H9 (cell line): ENCODE measurements around the gene IGF2. TPM values are rescaled to one million over a fixed set of nuclear protein-coding genes. Genes with fewer than 3 reads are reported as not detected.

Experiments used
- DNase-seq: peaks from one replicate; pipeline ENCODE4 v3.0.0-alpha.2; 2017
- H2AFZ ChIP-seq: one replicate; pipeline ENCODE4 v1.6.1; 2013; ENCODE audit warnings: mild to moderate bottlenecking, low read length, control low read depth, moderate library complexity
- H2AK5ac ChIP-seq: 2 replicates; pipeline ENCODE4 v1.6.1; 2013; ENCODE audit warnings: low read length, control low read depth, mixed read lengths; ENCODE audit not compliant: insufficient read length
- H2BK120ac ChIP-seq: one replicate; pipeline ENCODE4 v1.6.1; 2013; ENCODE audit warnings: low read depth, mild to moderate bottlenecking, low read length, control low read depth, inconsistent platforms; ENCODE audit not compliant: poor library complexity, severe bottlenecking
- H2BK12ac ChIP-seq: 2 replicates; pipeline ENCODE4 v1.6.1; 2013; ENCODE audit warnings: low read length, control low read depth, mixed read lengths, low read depth; ENCODE audit not compliant: insufficient read length
- H2BK15ac ChIP-seq: 2 replicates; pipeline ENCODE4 v1.6.1; 2013; ENCODE audit warnings: low read depth, low read length, control low read depth
- H2BK20ac ChIP-seq: one replicate; pipeline ENCODE4 v1.6.1; 2013; ENCODE audit warnings: low read depth, mild to moderate bottlenecking, low read length, control low read depth, inconsistent platforms; ENCODE audit not compliant: poor library complexity, severe bottlenecking
- H2BK5ac ChIP-seq: 2 replicates; pipeline ENCODE4 v1.6.1; 2013; ENCODE audit warnings: low read length, control low read depth, mixed read lengths; ENCODE audit not compliant: insufficient read length
- H3K14ac ChIP-seq: 2 replicates; pipeline ENCODE4 v1.6.1; 2013; ENCODE audit warnings: low read length, control low read depth; ENCODE audit not compliant: insufficient read depth
- H3K18ac ChIP-seq: 2 replicates; pipeline ENCODE4 v1.6.1; 2013; ENCODE audit warnings: low read depth, mild to moderate bottlenecking, mixed read lengths, low read length, control low read depth; ENCODE audit not compliant: insufficient read length
- H3K23ac ChIP-seq: 2 replicates; pipeline ENCODE4 v1.6.1; 2013; ENCODE audit warnings: low read length, control low read depth, mixed read lengths, low read depth; ENCODE audit not compliant: insufficient read length
- H3K23me2 ChIP-seq: 2 replicates; pipeline ENCODE4 v1.6.1; 2013; ENCODE audit warnings: low read depth, mild to moderate bottlenecking, mixed read lengths, low read length, control low read depth; ENCODE audit not compliant: insufficient read length, poor library complexity, severe bottlenecking
- H3K27ac ChIP-seq: 2 replicates; pipeline ENCODE4 v1.5.1; 2013; ENCODE audit warnings: low read length, control low read depth, mixed read lengths, low read depth; ENCODE audit not compliant: insufficient read length
- H3K27me3 ChIP-seq: 2 replicates; pipeline ENCODE4 v1.6.1; 2013; ENCODE audit warnings: low read length, control low read depth, inconsistent platforms; ENCODE audit not compliant: insufficient read depth
- H3K4ac ChIP-seq: 2 replicates; pipeline ENCODE4 v1.6.1; 2013; ENCODE audit warnings: low read depth, mild to moderate bottlenecking, control low read depth, inconsistent platforms, low read length, moderate library complexity
- H3K4me1 ChIP-seq: 2 replicates; pipeline ENCODE4 v1.6.1; 2013; ENCODE audit warnings: low read length, control low read depth, inconsistent platforms; ENCODE audit not compliant: insufficient read depth
- H3K4me2 ChIP-seq: 2 replicates; pipeline ENCODE4 v1.6.1; 2013; ENCODE audit warnings: low read length, control low read depth, mixed read lengths; ENCODE audit not compliant: insufficient read length, insufficient read depth
- H3K56ac ChIP-seq: 2 replicates; pipeline ENCODE4 v1.6.1; 2013; ENCODE audit warnings: low read depth, mild to moderate bottlenecking, mixed read lengths, low read length, control low read depth; ENCODE audit not compliant: insufficient read length
- H3K79me1 ChIP-seq: 2 replicates; pipeline ENCODE4 v1.6.1; 2013; ENCODE audit warnings: low read depth, mild to moderate bottlenecking, moderate library complexity, low read length, control low read depth, inconsistent platforms; ENCODE audit not compliant: insufficient read depth, poor library complexity, severe bottlenecking
- H3K79me2 ChIP-seq: 2 replicates; pipeline ENCODE4 v1.6.1; 2013; ENCODE audit warnings: low read length, control low read depth, inconsistent platforms; ENCODE audit not compliant: insufficient read depth
- H3K9ac ChIP-seq: 2 replicates; pipeline ENCODE4 v1.6.1; 2013; ENCODE audit warnings: low read length, control low read depth, mixed read lengths; ENCODE audit not compliant: insufficient read length; ENCODE audit errors: extremely low read depth
- H3K9me3 ChIP-seq: one replicate; pipeline ENCODE4 v1.6.1; 2013; ENCODE audit warnings: low read depth, low read length, inconsistent platforms; ENCODE audit not compliant: control insufficient read depth
- H3T11ph ChIP-seq: one replicate; pipeline ENCODE4 v1.6.1; 2013; ENCODE audit warnings: mild to moderate bottlenecking, low read length, control low read depth, inconsistent platforms
- H4K20me1 ChIP-seq: one replicate; pipeline ENCODE4 v1.6.1; 2013; ENCODE audit not compliant: control insufficient read depth, insufficient read length, insufficient read depth
- H4K5ac ChIP-seq: 2 replicates; pipeline ENCODE4 v1.6.1; 2013; ENCODE audit warnings: low read depth, mild to moderate bottlenecking, mixed read lengths, low read length, control low read depth; ENCODE audit not compliant: insufficient read length
- H4K8ac ChIP-seq: replicated peaks from 2 replicates; pipeline ENCODE4 v1.6.1; 2013; ENCODE audit warnings: low read length, control low read depth, mixed read lengths, low read depth; ENCODE audit not compliant: insufficient read length
- H4K91ac ChIP-seq: 2 replicates; pipeline ENCODE4 v1.6.1; 2013; ENCODE audit warnings: low read depth, mild to moderate bottlenecking, moderate library complexity, mixed read lengths, low read length, control low read depth; ENCODE audit not compliant: insufficient read length
- H3K27ac Mint-ChIP-seq, 3 experiments: 2 replicates in 2 of 3; 3 replicates in 1 of 3; pipeline ENCODE4 v1.8.0; 2020 to 2021; ENCODE audit warnings: mixed read lengths in 3 of 3, mild to moderate bottlenecking in 1 of 3, moderate library complexity in 1 of 3
- H3K27me3 Mint-ChIP-seq: 2 replicates; pipeline ENCODE4 v1.8.0; 2021; ENCODE audit warnings: low read depth, mild to moderate bottlenecking, moderate library complexity, mixed read lengths
- H3K36me3 Mint-ChIP-seq, 3 experiments: 2 replicates in 2 of 3; 3 replicates in 1 of 3; pipeline ENCODE4 v1.8.0; 2020 to 2021; ENCODE audit warnings: low read depth in 3 of 3, mixed read lengths in 3 of 3; ENCODE audit not compliant: insufficient read depth in 1 of 3
- H3K4me1 Mint-ChIP-seq, 2 experiments: 2 replicates each; pipeline ENCODE4 v1.8.0; 2020; ENCODE audit warnings: mixed read lengths in 2 of 2
- H3K4me3 Mint-ChIP-seq, 2 experiments: 2 replicates in 1 of 2; 3 replicates in 1 of 2; pipeline ENCODE4 v1.8.0; 2020 to 2021; ENCODE audit warnings: mild to moderate bottlenecking in 2 of 2, mixed read lengths in 2 of 2, moderate library complexity in 1 of 2
- H3K9me3 Mint-ChIP-seq, 2 experiments: 2 replicates in 1 of 2; 3 replicates in 1 of 2; pipeline ENCODE4 v1.8.0; 2020; ENCODE audit warnings: mild to moderate bottlenecking in 2 of 2, mixed read lengths in 2 of 2, moderate library complexity in 1 of 2
- CTCF ChIP-seq: fragments of 200-600 bp; sonication (generic); conservative IDR thresholded peaks from 3 replicates; pipeline ENCODE4 v1.8.0; 2021; ENCODE audit warnings: antibody characterized with exemption, mild to moderate bottlenecking
- WGBS: extraction: QIAGEN DNeasy Blood & Tissue Kit; methylation state at CpG from one replicate; pipeline ENCODE4 v1.1.7; 2013; ENCODE audit warnings: missing lambda C conversion rate, low lambda C conversion rate, mixed read lengths; ENCODE audit not compliant: insufficient read length; ENCODE audit errors: extremely low coverage; 5-methylcytosine and 5-hydroxymethylcytosine counted together
- total RNA-seq: library from RNA; stranded (reverse); gene quantifications from 2 replicates; pipeline ENCODE4 v1.2.1, GENCODE V29; 2021

Gene IGF2
- total RNA-seq, 1 experiment from 2014 or later, result 2.8 TPM

DNA sequence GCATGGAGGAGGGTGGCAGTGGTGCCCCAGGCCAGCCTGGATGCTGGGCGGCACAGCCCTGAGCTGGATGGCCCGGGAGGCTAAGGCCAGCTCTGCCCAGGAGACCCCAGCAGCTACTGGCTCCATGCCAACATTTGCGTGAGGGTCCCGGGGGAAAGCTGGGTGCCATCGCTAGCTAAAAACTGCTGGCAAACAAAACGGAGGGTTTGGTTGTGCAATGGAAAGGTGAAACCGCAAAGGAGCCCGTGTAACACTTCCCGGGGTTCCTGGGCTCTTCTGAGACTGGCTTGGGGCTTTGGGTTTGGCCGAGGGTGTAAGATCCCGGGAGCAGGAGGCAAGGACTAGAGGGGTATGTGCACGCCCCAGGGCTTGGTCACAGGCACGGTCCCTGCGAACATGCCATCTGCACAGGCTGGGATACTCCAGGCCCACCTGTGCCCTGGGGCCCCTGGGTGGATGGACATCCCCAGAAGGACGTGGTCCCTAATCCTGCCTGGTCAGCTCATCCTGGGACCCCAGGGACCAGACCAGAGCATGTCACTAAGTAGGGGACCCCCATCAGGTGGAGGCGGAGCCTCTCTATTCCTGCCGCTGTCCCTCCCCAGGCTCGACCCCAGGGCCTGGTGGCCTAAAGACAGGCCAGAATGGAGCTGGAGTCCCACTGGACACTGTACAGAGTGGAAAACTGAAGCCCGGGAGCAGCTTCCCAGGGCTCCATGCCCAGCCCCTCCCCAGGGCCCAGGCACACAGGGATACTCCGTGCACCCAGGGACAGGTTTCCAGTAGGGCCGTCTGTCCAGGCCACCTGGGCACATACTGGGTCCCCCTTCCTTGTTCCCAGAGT is 44.6 kb downstream of the IGF2 start:
- Histone ChIP-seq H4K5ac (no peak overlapping the region), H3T11ph (no peak overlapping the region), H2BK5ac (no peak overlapping the region), H3K27ac (no peak overlapping the region), H4K20me1 (no peaks in the 10 kb centered on the region), H2BK15ac (no peak overlapping the region), H3K9ac (no peak overlapping the region), H4K8ac (no peak overlapping the region), H4K91ac (no peak overlapping the region), H2BK120ac (no peak overlapping the region), H2BK20ac (no peak overlapping the region), H3K4me1 (no peaks in the 10 kb centered on the region), H3K23ac (no peak overlapping the region), H3K79me2 (no peaks in the 10 kb centered on the region), H3K14ac (no peak overlapping the region), H3K56ac (no peak overlapping the region), H3K27me3 (no peaks in the 10 kb centered on the region), H3K4ac (no peak overlapping the region), H2AFZ (no peak overlapping the region), H3K23me2 (no peaks in the 10 kb centered on the region), H3K9me3 (no peaks in the 10 kb centered on the region), H3K18ac (no peak overlapping the region), H3K4me2 (no peak overlapping the region), H2AK5ac (no peak overlapping the region), H2BK12ac (no peak overlapping the region), H3K79me1 (no peaks in the 10 kb centered on the region)
- Mint-ChIP-seq H3K36me3 (peaks cover 0 to 4% (median 0%) of the 10 kb centered on the region in 3 experiments; a peak in 2 of 7 replicates), H3K27me3 (peaks cover 33% of the 10 kb centered on the region), H3K9me3 (no peaks in the 10 kb centered on the region; a peak in 1 of 5 replicates), H3K4me3 (no peak overlapping the region; a peak in 1 of 5 replicates), H3K27ac (no peak overlapping the region), H3K4me1 (peaks cover 16 to 23% of the 10 kb centered on the region in 2 experiments)
- no CpG with 5 or more reads among the region's 21 CpGs for WGBS
- TF ChIP-seq CTCF, result no peak
- DNase-seq, result no peak
